Measurements from ENCODE around the gene NR2C2AP. TPM values are rescaled to one million over a fixed set of nuclear protein-coding genes. Genes with fewer than 3 reads are reported as not detected.

The NR2C2AP gene
- total RNA-seq, 4 donors from 2014 or later = 16.6 to 30.9 (median 24.9) TPM

DNA sequence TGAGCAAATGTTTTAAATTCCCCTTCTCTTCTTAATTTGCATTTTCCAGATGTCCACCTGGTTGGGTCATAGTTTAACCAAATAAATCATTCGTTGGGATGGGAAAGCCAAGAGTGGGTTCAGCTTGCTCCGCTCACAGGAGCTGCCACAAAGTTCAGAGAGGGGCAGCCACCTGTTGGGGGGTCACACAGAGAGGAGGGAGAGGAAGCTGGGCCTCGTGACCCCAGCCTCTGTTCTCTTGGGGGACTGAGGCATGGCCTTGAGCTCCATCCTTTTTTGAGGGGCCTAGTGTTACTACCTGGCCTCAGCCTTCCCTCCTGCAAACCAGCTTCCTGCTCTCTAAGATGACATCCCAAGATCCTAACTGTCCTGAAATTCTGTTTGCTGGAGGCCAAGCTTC lies 35.6 kb downstream of the NR2C2AP start:
- Histone ChIP-seq H3K27ac (no peak overlapping the region), H3K9me3 (no peaks in the 10 kb centered on the region), H3K4me3 (no peak overlapping the region), H3K4me1 (peaks cover 9% of the 10 kb centered on the region), H3K36me3 (no peaks in the 10 kb centered on the region), H3K27me3 (no peaks in the 10 kb centered on the region)
- no peak for DNase-seq (ENCODE audit: low spot score in 2 of 2)
- TF ChIP-seq POLR2AphosphoS5 (IDR thresholded peaks at IDR 0.05) (no peak), EP300 (IDR thresholded peaks at IDR 0.05) (no peak), POLR2A (IDR thresholded peaks at IDR 0.05) (no peak)
- TF ChIP-seq, protein P1, sequence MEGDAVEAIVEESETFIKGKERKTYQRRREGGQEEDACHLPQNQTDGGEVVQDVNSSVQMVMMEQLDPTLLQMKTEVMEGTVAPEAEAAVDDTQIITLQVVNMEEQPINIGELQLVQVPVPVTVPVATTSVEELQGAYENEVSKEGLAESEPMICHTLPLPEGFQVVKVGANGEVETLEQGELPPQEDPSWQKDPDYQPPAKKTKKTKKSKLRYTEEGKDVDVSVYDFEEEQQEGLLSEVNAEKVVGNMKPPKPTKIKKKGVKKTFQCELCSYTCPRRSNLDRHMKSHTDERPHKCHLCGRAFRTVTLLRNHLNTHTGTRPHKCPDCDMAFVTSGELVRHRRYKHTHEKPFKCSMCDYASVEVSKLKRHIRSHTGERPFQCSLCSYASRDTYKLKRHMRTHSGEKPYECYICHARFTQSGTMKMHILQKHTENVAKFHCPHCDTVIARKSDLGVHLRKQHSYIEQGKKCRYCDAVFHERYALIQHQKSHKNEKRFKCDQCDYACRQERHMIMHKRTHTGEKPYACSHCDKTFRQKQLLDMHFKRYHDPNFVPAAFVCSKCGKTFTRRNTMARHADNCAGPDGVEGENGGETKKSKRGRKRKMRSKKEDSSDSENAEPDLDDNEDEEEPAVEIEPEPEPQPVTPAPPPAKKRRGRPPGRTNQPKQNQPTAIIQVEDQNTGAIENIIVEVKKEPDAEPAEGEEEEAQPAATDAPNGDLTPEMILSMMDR (IDR thresholded peaks at IDR 0.05) = no peak
- WGBS = 90% methylated on average over 3 of the region's 3 CpGs

DNA sequence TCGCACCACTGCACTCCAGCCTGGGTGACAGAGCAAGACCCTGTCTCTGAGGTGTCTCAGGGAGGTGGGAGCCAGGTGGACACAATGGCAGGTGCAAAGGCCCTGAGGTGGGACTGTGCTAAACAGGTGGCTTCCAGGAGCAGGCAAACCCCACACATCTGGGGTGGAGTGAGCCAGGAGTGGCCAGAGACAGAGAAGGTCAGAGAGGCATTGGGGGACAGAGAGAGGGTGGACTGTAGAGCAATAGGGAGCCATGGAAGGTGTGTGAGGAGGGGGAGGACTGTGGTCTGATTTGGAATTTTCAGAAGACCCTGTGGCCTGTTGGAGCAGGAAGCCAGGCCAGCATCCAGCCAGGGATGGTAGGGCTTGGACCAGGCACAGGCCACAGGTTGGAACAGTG lies 37.8 kb downstream of the NR2C2AP start:
- Histone ChIP-seq H3K4me3 (no peak overlapping the region), H3K27ac (no peak overlapping the region), H3K27me3 (no peaks in the 10 kb centered on the region), H3K4me1 (peaks cover 7% of the 10 kb centered on the region), H3K9me3 (no peaks in the 10 kb centered on the region), H3K36me3 (no peaks in the 10 kb centered on the region)
- TF ChIP-seq POLR2A (IDR thresholded peaks at IDR 0.05) (no peak), EP300 (IDR thresholded peaks at IDR 0.05) (no peak), POLR2AphosphoS5 (IDR thresholded peaks at IDR 0.05) (no peak)
- TF ChIP-seq, protein P1 (IDR thresholded peaks at IDR 0.05) = no peak
- DNase-seq (ENCODE audit: low spot score in 2 of 2) = no peak
- WGBS = 83% methylated on average over 1 of the region's 1 CpG

DNA sequence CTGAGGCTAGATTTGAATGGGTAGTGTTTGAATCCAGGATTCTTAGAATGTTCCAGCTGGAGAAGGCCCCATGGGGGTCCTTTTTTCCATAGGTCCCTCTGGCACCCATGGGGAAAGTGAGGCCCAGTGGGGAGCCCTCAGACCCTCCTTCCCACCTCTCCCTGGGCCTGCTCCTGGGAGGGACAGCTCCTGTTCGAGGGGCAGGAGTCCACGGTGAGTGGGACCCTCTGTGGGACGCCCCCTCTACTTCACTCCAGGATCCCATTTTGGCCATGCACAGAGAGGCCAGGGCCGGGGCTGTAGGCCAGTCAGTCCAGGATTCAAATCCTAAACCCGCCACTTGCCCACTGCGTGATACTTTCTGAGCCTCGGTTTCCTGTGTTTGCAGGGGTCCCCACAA lies 40.7 kb downstream of the NR2C2AP start:
- Histone ChIP-seq H3K27me3 (no peaks in the 10 kb centered on the region), H3K9me3 (no peaks in the 10 kb centered on the region), H3K4me3 (no peak overlapping the region), H3K4me1 (no peaks in the 10 kb centered on the region), H3K27ac (no peak overlapping the region), H3K36me3 (no peaks in the 10 kb centered on the region)
- TF ChIP-seq, protein P1 (IDR thresholded peaks at IDR 0.05) = no peak
- TF ChIP-seq POLR2AphosphoS5 (IDR thresholded peaks at IDR 0.05) = no peak
- TF ChIP-seq EP300 (IDR thresholded peaks at IDR 0.05) = no peak
- no peak for TF ChIP-seq POLR2A (IDR thresholded peaks at IDR 0.05)
- DNase-seq (ENCODE audit: low spot score in 2 of 2) = no peak
- 83% methylated on average over 7 of the region's 7 CpGs for WGBS

DNA sequence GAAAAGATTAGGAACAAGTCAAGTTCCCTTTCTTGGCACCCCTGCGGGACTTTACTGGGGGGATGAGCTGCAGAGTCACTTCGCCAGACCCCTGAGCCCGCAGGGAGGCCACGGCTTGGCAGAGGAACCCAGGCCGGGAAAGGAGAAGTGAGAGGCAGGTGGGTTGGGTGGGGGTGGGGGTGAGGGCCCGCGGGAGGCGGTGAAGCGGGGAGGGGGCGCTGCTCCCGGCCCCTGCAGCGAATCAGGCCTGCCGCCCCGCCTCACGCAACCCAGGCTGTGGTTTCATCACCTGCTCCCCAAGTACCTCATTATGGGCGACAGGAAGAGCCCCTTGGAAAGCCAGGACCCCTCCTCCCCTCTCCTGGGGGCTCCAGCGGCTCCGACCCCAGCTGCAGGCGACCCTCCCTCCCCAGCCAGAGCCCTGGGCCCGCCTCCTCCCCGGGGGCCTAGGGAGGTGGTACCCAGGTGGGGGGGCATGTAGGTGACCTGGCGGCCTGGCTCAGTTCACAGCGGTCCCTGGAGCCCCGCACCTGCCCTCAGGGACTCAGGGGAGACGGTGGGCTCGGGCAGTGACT lies 42.7 kb downstream of the NR2C2AP start:
- 73% methylated on average over 15 of the region's 26 CpGs for WGBS
- H3K4me1 ChIP-seq = no peaks in the 10 kb centered on the region

DNA sequence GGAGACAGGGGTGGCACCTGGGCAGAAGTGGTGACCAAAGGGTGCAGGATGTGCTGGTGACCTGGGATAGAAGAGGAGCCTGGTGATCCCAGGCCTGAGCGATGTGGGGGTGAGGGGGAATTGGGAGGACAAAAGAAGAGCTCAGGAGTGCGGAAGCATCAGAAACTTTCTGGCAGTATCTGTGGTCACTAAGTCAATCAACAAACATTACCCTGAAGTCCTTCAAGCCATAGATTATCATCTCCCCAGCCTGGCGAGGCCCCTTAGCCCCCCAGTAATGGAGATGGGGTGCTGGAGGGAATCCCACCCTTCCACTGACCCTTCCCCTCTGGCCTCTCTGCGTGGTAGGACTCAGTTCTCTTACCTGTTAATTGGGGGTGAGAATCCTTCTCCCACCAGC lies 43.7 kb downstream of the NR2C2AP start:
- H3K27ac ChIP-seq = no peak overlapping the region
- 90% methylated on average over 4 of the region's 4 CpGs for WGBS
- no peaks in the 10 kb centered on the region for H3K36me3 ChIP-seq
- no peak for DNase-seq (ENCODE audit: low spot score in 2 of 2)
- no peaks in the 10 kb centered on the region for H3K4me1 ChIP-seq
- no peaks in the 10 kb centered on the region for H3K9me3 ChIP-seq
- TF ChIP-seq, protein P1 (IDR thresholded peaks at IDR 0.05) = no peak
- TF ChIP-seq EP300 (IDR thresholded peaks at IDR 0.05) (no peak), POLR2AphosphoS5 (IDR thresholded peaks at IDR 0.05) (no peak), POLR2A (IDR thresholded peaks at IDR 0.05) (no peak)
- no peak overlapping the region for H3K4me3 ChIP-seq
- H3K27me3 ChIP-seq = no peaks in the 10 kb centered on the region

More for the DNA sequence above, 42.7 kb downstream of the NR2C2AP start:
- TF ChIP-seq, protein P1 (IDR thresholded peaks at IDR 0.05) = no peak
- no peak for TF ChIP-seq POLR2A (IDR thresholded peaks at IDR 0.05)
- TF ChIP-seq POLR2AphosphoS5 (IDR thresholded peaks at IDR 0.05) = no peak
- H3K9me3 ChIP-seq = no peaks in the 10 kb centered on the region
- no peak for DNase-seq (ENCODE audit: low spot score in 2 of 2)
- no peak overlapping the region for H3K4me3 ChIP-seq
- H3K27me3 ChIP-seq = no peaks in the 10 kb centered on the region
- no peak overlapping the region for H3K27ac ChIP-seq
- H3K36me3 ChIP-seq = no peaks in the 10 kb centered on the region
